OCI-LY7 (cell line): ENCODE data around the gene FIGN.

Experiments
- CTCF ChIP-seq: fragments of 200-600 bp; sonication (generic); conservative IDR thresholded peaks from 2 replicates; pipeline ENCODE4 v1.5.1; 2014; ENCODE audit warnings: mild to moderate bottlenecking, antibody characterized with exemption, low read length, moderate library complexity, mixed read lengths
- EZH2phosphoT487 ChIP-seq: fragments of 200-600 bp; sonication (generic); IDR thresholded peaks from 2 replicates; pipeline ENCODE4 v1.6.1; 2018; ENCODE audit warnings: low read depth, borderline replicate concordance, mild to moderate bottlenecking, mixed run types, antibody characterized with exemption, low read length, moderate library complexity, mixed read lengths

DNA sequence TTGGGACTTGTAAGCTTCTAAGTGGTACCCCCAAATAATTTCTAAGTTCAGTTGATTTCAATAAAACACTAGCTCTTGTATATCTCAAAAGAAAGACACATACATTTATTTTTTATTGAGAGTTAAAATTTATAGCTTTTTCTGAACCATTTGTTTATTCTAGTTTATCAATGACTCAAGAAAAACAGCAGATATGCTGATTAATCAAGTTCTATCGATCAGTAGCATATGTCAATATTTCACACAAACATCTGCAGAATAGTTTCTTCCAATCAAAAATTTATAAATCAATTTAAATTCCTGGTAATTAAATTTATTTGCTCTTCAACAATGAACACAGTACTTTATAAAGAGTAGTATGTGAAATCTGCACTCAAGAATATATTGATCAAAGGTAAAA lies 5.3 kb downstream of the FIGN start:
- no peak for TF ChIP-seq CTCF
- TF ChIP-seq EZH2phosphoT487 = no peak
